GM12878 (cell line): ENCODE data around the gene CEBPG. TPM values are rescaled to one million over a fixed set of nuclear protein-coding genes. Genes with fewer than 3 reads are reported as not detected.

Experiments used
- ATAC-seq: fragments of 200-7000 bp; cut with Tn5 transposase; 3 replicates; pipeline ENCODE4 v1.9.1; 2020; ENCODE audit warnings: mild to moderate bottlenecking, moderate library complexity
- BruUV-seq: library from RNA; stranded (reverse); fragments of 400-500 nt; replicated peaks from 2 replicates; lab custom pipeline; 2021; lab: Mats Ljungman, UMichigan
- CTCF ChIA-PET: fragments of 300-600 bp; sonication (Branson Sonifier 250); formaldehyde crosslinking; extraction: SDS; loops from one replicate; lab custom pipeline; 2021; ENCODE audit warnings: inconsistent platforms; lab: Yijun Ruan, JAX
- POLR2A ChIA-PET: fragments of 350-600 bp; formaldehyde crosslinking; extraction: SDS; loops from one replicate; lab custom pipeline; 2021; ENCODE audit warnings: inconsistent platforms; lab: Charles Lee
- RAD21 ChIA-PET: fragments of 300-600 bp; sonication (Branson Sonifier 250); formaldehyde crosslinking; loops from one replicate; lab custom pipeline; 2023; ENCODE audit warnings: antibody characterized with exemption; ENCODE audit not compliant: unreplicated experiment; lab: Charles Lee
- SMC1A ChIA-PET: fragments of 300-600 bp; sonication (Branson Sonifier 250); formaldehyde crosslinking; loops from one replicate; lab custom pipeline; 2023; ENCODE audit not compliant: unreplicated experiment, uncharacterized antibody; lab: Charles Lee
- DNase-seq: peaks from one replicate; pipeline ENCODE4 v3.0.0-alpha.2; 2011; ENCODE audit warnings: low read depth, low spot score
- FAIRE-seq: peaks from 3 replicates; lab custom pipeline; 2011; peaks lifted over from hg19 to GRCh38; lab: Jason Lieb, UNC
- H2AFZ ChIP-seq: 2 replicates; pipeline ENCODE4 v1.6.0; 2011; ENCODE audit warnings: low read depth, low read length, control low read depth; ENCODE audit not compliant: control insufficient read depth
- H3K27ac ChIP-seq: 2 replicates; pipeline ENCODE4 v1.5.1; 2011; ENCODE audit warnings: control low read depth; ENCODE audit not compliant: control insufficient read depth, insufficient read depth
- H3K27me3 ChIP-seq, 2 experiments: replicated peaks in 1 of 2; 2 replicates each; pipeline versions ENCODE4 v1.6.0 to v1.6.1; 2011; ENCODE audit warnings: low read length in 1 of 2; ENCODE audit not compliant: control insufficient read depth in 2 of 2, insufficient read depth in 2 of 2
- H3K36me3 ChIP-seq, 2 experiments: 2 replicates each; pipeline ENCODE4 v1.5.1; 2011; ENCODE audit warnings: low read length in 1 of 2; ENCODE audit not compliant: control insufficient read depth in 2 of 2, insufficient read depth in 2 of 2
- H3K4me1 ChIP-seq: 2 replicates; pipeline ENCODE4 v1.6.1; 2011; ENCODE audit warnings: mild to moderate bottlenecking, low read length, moderate library complexity, mixed read lengths; ENCODE audit not compliant: control insufficient read depth, insufficient read depth
- H3K4me2 ChIP-seq: 2 replicates; pipeline ENCODE4 v1.6.0; 2011; ENCODE audit warnings: control low read depth; ENCODE audit not compliant: control insufficient read depth, insufficient read depth
- H3K4me3 ChIP-seq: fragments of 200-600 bp; sonication (generic); 2 replicates; pipeline ENCODE4 v1.5.1; 2016
- H3K79me2 ChIP-seq: 2 replicates; pipeline ENCODE4 v1.6.0; 2011; ENCODE audit warnings: low read length; ENCODE audit not compliant: control insufficient read depth, insufficient read depth
- H3K9ac ChIP-seq: 2 replicates; pipeline ENCODE4 v1.8.0; 2011; ENCODE audit warnings: low read length, control low read depth, mixed read lengths; ENCODE audit not compliant: control insufficient read depth, insufficient read depth
- H3K9me3 ChIP-seq: replicated peaks from 3 replicates; pipeline ENCODE4 v1.5.1; 2011; ENCODE audit warnings: mild to moderate bottlenecking, low read length; ENCODE audit not compliant: control insufficient read depth, insufficient read depth
- H4K20me1 ChIP-seq: 2 replicates; pipeline ENCODE4 v1.6.0; 2011; ENCODE audit not compliant: control insufficient read depth, insufficient read depth
- CHD4 ChIP-seq: fragments of 200-600 bp; sonication (generic); IDR thresholded peaks from 2 replicates; pipeline ENCODE4 v1.6.1; 2016; ENCODE audit warnings: mild to moderate bottlenecking
- MTA3 ChIP-seq: IDR thresholded peaks from 2 replicates; pipeline ENCODE4 v1.6.1; 2012; ENCODE audit warnings: low read length, inconsistent platforms, borderline replicate concordance
- PAX8 ChIP-seq: fragments of 450-650 bp; IDR thresholded peaks from 2 replicates; pipeline ENCODE4 v1.6.1; 2017; ENCODE audit warnings: mild to moderate bottlenecking, moderate library complexity
- SMARCA5 ChIP-seq: fragments of 450-650 bp; IDR thresholded peaks from 2 replicates; pipeline ENCODE4 v1.6.1; 2017; ENCODE audit warnings: mild to moderate bottlenecking
- WGBS: methylation state at CpG from one replicate; pipeline ENCODE4 v1.1.6; 2016; ENCODE audit warnings: low lambda C conversion rate; ENCODE audit not compliant: insufficient replicate concordance, insufficient coverage; ENCODE audit errors: missing lambda C conversion rate; 5-methylcytosine and 5-hydroxymethylcytosine counted together
- in situ Hi-C: fragments of 300-500 bp; cut with MboI; formaldehyde crosslinking; loops from 9 replicates; pipeline ENCODE4 v1.14.3; 2018; ENCODE audit warnings: mixed read lengths
- intact Hi-C: fragments of 100-400 bp; cut with micrococcal nuclease; formaldehyde crosslinking; loops from one replicate; pipeline ENCODE4 v1.14.2; 2022; ENCODE audit not compliant: unreplicated experiment
- polyA plus RNA-seq, 11 experiments: library from polyadenylated mRNA; depleted of rRNA in 4 of 11; unstranded in 6 of 11; stranded (reverse) in 5 of 11; fragments of >200 nt; fragmentation: Nextera tagmentation in 4 of 11; fragmentation: Illumina TruSeq in 1 of 11; extraction: Ambion mirVana in 4 of 11; extraction: Trizol in 1 of 11; gene quantifications; 1 replicate in 1 of 11; 2 replicates in 10 of 11; pipeline versions ENCODE4 v1.2.1 to v1.2.3, GENCODE V29; 2011 to 2016; ENCODE audit warnings: inconsistent platforms in 2 of 11, missing spikeins in 2 of 11, low read depth in 1 of 11
- total RNA-seq, 4 experiments: library from RNA; depleted of rRNA in 3 of 4; stranded (reverse); fragments of >200 nt in 3 of 4; fragmentation: Illumina TruSeq in 1 of 4; extraction: Trizol in 1 of 4; gene quantifications; 2 replicates each; pipeline versions ENCODE4 v1.2.1 to v1.2.3, GENCODE V29; 2013 to 2021
- TF ChIP-seq, protein P1 (sequence below): IDR thresholded peaks from 2 replicates; pipeline ENCODE4 v1.6.1; 2012; ENCODE audit warnings: low read depth, low read length, improper control_type of control experiment

CEBPG gene
- total and polyA plus RNA-seq, 10 of the 15 experiments (the other 5 are each of a cell fraction or from before 2014, with no cell fraction given), result 5.2 to 22.4 (median 20.0) TPM

- H3K27ac ChIP-seq, result no peak overlapping the region
- ATAC-seq (no peak), DNase-seq (no peak), FAIRE-seq (no peak)
- WGBS, result 63% methylated on average over 18 of the region's 18 CpGs
- H4K20me1 ChIP-seq, result no peaks in the 10 kb centered on the region
- no peaks in the 10 kb centered on the region for H3K36me3 ChIP-seq
- H3K4me1 ChIP-seq, result 0 out of 2 replicates have a peak, but pooled peaks cover 4% of the 10 kb centered on the region
- H3K27me3 ChIP-seq, result no peaks in the 10 kb centered on the region
- BruUV-seq, result no TSS peak
- H2AFZ ChIP-seq, result no peak overlapping the region
- ChIA-PET SMC1A (interaction anchor here (1.0 kb wide), 1 partner anchor 161 kb away, joined by 3 read pairs; no protein-coding TSS in a partner anchor), CTCF (interaction anchor here (0.5 to 4.0 kb wide), 5 partner anchors 25 to 167 kb away, joined by 3 to 46 read pairs (median 5); no protein-coding TSS in a partner anchor), POLR2A (no interaction called here), RAD21 (interaction anchor here (0.5 kb wide), 1 partner anchor 1179 kb away, joined by 3 read pairs; no protein-coding TSS in a partner anchor)
- H3K4me3 ChIP-seq, result no peak overlapping the region
- TF ChIP-seq PAX8 (no peak), MTA3 (no peak), CHD4 (no peak), SMARCA5 (no peak)
- TF ChIP-seq, protein P1, sequence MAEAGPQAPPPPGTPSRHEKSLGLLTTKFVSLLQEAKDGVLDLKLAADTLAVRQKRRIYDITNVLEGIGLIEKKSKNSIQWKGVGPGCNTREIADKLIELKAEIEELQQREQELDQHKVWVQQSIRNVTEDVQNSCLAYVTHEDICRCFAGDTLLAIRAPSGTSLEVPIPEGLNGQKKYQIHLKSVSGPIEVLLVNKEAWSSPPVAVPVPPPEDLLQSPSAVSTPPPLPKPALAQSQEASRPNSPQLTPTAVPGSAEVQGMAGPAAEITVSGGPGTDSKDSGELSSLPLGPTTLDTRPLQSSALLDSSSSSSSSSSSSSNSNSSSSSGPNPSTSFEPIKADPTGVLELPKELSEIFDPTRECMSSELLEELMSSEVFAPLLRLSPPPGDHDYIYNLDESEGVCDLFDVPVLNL, result no peak
- no peak overlapping the region for H3K4me2 ChIP-seq
- intact Hi-C loops, result no loop called here
- H3K9me3 ChIP-seq, result no peaks in the 10 kb centered on the region
- in situ Hi-C loops, result no loop called here
- H3K79me2 ChIP-seq, result no peaks in the 10 kb centered on the region
- no peak overlapping the region for H3K9ac ChIP-seq
Observed at GRCh38 chr19:33403221-33403972, 29.9 kb downstream of the CEBPG start.
